ENCODE data around the gene UBE2F. TPM values are rescaled to one million over a fixed set of nuclear protein-coding genes. Genes with fewer than 3 reads are reported as not detected.

Gene UBE2F
- total and polyA plus RNA-seq, 9 of the 15 experiments (the other 6 are each of a cell fraction or from before 2014, with no cell fraction given), result 18.1 to 88.1 (median 53.0) TPM

- TF ChIP-seq, protein P1, sequence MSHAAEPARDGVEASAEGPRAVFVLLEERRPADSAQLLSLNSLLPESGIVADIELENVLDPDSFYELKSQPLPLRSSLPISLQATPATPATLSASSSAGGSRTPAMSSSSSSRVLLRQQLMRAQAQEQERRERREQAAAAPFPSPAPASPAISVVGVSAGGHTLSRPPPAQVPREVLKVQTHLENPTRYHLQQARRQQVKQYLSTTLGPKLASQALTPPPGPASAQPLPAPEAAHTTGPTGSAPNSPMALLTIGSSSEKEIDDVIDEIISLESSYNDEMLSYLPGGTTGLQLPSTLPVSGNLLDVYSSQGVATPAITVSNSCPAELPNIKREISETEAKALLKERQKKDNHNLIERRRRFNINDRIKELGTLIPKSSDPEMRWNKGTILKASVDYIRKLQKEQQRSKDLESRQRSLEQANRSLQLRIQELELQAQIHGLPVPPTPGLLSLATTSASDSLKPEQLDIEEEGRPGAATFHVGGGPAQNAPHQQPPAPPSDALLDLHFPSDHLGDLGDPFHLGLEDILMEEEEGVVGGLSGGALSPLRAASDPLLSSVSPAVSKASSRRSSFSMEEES (CRISPR knock-in tag; IDR thresholded peaks at IDR 0.05), result peak; percentile 19; the same call in 1 of the 2 replicates
- TF ChIP-seq, protein P2, sequence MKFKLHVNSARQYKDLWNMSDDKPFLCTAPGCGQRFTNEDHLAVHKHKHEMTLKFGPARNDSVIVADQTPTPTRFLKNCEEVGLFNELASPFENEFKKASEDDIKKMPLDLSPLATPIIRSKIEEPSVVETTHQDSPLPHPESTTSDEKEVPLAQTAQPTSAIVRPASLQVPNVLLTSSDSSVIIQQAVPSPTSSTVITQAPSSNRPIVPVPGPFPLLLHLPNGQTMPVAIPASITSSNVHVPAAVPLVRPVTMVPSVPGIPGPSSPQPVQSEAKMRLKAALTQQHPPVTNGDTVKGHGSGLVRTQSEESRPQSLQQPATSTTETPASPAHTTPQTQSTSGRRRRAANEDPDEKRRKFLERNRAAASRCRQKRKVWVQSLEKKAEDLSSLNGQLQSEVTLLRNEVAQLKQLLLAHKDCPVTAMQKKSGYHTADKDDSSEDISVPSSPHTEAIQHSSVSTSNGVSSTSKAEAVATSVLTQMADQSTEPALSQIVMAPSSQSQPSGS (CRISPR knock-in tag; IDR thresholded peaks at IDR 0.05), result no peak
- TF ChIP-seq POLR2G (IDR thresholded peaks at IDR 0.05; ENCODE audit: low read depth, low read length), result peak; percentile 94
- TF ChIP-seq ELK3 (CRISPR knock-in tag; IDR thresholded peaks at IDR 0.05), result no peak
- TF ChIP-seq EGR1 (conservative IDR thresholded peaks at IDR 0.05), result 0 out of 2 replicates have a peak, but pooled peaks have one; percentile 17
- no peak for TF ChIP-seq ZNF57 (CRISPR knock-in tag; IDR thresholded peaks at IDR 0.05)
- no peak for TF ChIP-seq SMARCA4 (IDR thresholded peaks at IDR 0.05)
- TF ChIP-seq POLR2H (tag; IDR thresholded peaks at IDR 0.05; ENCODE audit: low read depth), result peak; percentile 75
- TF ChIP-seq BDP1 (IDR thresholded peaks at IDR 0.05; ENCODE audit: insufficient read depth, insufficient read length), result no peak
- no peak for TF ChIP-seq JUNB (CRISPR knock-in tag; conservative IDR thresholded peaks at IDR 0.05)
- no peak for TF ChIP-seq NFATC3 (IDR thresholded peaks at IDR 0.05)
- no peak for TF ChIP-seq ZNF146 (CRISPR knock-in tag; IDR thresholded peaks at IDR 0.05; ENCODE audit: unreplicated experiment)
- TF ChIP-seq POLR2B (IDR thresholded peaks at IDR 0.05; ENCODE audit: low read depth, partially characterized antibody), result peak; percentile 60
- TF ChIP-seq, protein P3, sequence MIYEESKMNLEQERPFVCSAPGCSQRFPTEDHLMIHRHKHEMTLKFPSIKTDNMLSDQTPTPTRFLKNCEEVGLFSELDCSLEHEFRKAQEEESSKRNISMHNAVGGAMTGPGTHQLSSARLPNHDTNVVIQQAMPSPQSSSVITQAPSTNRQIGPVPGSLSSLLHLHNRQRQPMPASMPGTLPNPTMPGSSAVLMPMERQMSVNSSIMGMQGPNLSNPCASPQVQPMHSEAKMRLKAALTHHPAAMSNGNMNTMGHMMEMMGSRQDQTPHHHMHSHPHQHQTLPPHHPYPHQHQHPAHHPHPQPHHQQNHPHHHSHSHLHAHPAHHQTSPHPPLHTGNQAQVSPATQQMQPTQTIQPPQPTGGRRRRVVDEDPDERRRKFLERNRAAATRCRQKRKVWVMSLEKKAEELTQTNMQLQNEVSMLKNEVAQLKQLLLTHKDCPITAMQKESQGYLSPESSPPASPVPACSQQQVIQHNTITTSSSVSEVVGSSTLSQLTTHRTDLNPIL (CRISPR knock-in tag; IDR thresholded peaks at IDR 0.05), result no peak
- TF ChIP-seq, protein P4, sequence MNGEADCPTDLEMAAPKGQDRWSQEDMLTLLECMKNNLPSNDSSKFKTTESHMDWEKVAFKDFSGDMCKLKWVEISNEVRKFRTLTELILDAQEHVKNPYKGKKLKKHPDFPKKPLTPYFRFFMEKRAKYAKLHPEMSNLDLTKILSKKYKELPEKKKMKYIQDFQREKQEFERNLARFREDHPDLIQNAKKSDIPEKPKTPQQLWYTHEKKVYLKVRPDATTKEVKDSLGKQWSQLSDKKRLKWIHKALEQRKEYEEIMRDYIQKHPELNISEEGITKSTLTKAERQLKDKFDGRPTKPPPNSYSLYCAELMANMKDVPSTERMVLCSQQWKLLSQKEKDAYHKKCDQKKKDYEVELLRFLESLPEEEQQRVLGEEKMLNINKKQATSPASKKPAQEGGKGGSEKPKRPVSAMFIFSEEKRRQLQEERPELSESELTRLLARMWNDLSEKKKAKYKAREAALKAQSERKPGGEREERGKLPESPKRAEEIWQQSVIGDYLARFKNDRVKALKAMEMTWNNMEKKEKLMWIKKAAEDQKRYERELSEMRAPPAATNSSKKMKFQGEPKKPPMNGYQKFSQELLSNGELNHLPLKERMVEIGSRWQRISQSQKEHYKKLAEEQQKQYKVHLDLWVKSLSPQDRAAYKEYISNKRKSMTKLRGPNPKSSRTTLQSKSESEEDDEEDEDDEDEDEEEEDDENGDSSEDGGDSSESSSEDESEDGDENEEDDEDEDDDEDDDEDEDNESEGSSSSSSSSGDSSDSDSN (IDR thresholded peaks at IDR 0.05; ENCODE audit: borderline replicate concordance in 1 of 2, low read depth in 2 of 2, low read length in 2 of 2), result peak in 1 of 2 experiments; percentile 31; a peak in 1 of 4 replicates
- TF ChIP-seq MYBL2 (IDR thresholded peaks at IDR 0.05; ENCODE audit: low read depth), result no peak
- TF ChIP-seq MYBL2 (CRISPR knock-in tag; IDR thresholded peaks at IDR 0.05; ENCODE audit: borderline replicate concordance), result no peak
- TF ChIP-seq SAP30 (IDR thresholded peaks at IDR 0.05; ENCODE audit: borderline replicate concordance, insufficient read depth, low read depth, low read length, poor library complexity, severe bottlenecking), result peak; percentile 49
Measured at GRCh38 chr2:238060542-238061314, 93.9 kb downstream of the UBE2F start, which contains the start of gene SCLY (continued).

All from K562 (cell line).